HepG2 (cell line): ENCODE data around the gene WIF1. TPM values are rescaled to one million over a fixed set of nuclear protein-coding genes. Genes with fewer than 3 reads are reported as not detected.
A peak's percentile ranks its signal among the peaks of the same experiment; 100 is the strongest.

ENCODE experiments used
- ATAC-seq: fragments of 200-7000 bp; cut with Tn5 transposase; 3 replicates; pipeline ENCODE4 v1.9.1; 2020; ENCODE audit warnings: mild to moderate bottlenecking, moderate library complexity
- Bru-seq: library from RNA; stranded (reverse); fragments of 400-500 nt; gene quantifications from one replicate; lab custom pipeline; 2021; lab: Mats Ljungman, UMichigan
- BruChase-seq, 2 experiments: library from RNA; stranded (reverse); fragments of 400-500 nt; gene quantifications; one replicate each; lab custom pipeline; 2021; lab: Mats Ljungman, UMichigan
- BruUV-seq: library from RNA; stranded (reverse); fragments of 400-500 nt; replicated peaks from 2 replicates; lab custom pipeline; 2021; lab: Mats Ljungman, UMichigan
- CTCF ChIA-PET: fragments of 300-600 bp; formaldehyde crosslinking; extraction: SDS; loops from one replicate; lab custom pipeline; 2021; ENCODE audit warnings: low total read pairs, inconsistent platforms, low intra/inter-chr PET ratio; lab: Yijun Ruan, JAX
- POLR2A ChIA-PET: fragments of 350-600 bp; sonication (Branson Sonifier 250); formaldehyde crosslinking; loops from one replicate; lab custom pipeline; 2020; ENCODE audit warnings: antibody characterized with exemption, inconsistent platforms; lab: Yijun Ruan, JAX
- DNase-seq: peaks from one replicate; pipeline ENCODE4 v3.0.0-alpha.2; 2015; ENCODE audit warnings: low spot score
- FAIRE-seq: peaks from 3 replicates; lab custom pipeline; 2011; peaks lifted over from hg19 to GRCh38; lab: Jason Lieb, UNC
- H2AFZ ChIP-seq: one replicate; pipeline ENCODE4 v1.6.1; 2011; ENCODE audit warnings: low read length, inconsistent platforms
- H3K27ac ChIP-seq: fragments of 300-600 bp; 3 replicates; pipeline ENCODE4 v1.8.0; 2011; ENCODE audit warnings: mixed run types, mild to moderate bottlenecking, mixed read lengths, low read length, inconsistent platforms; ENCODE audit not compliant: insufficient read depth; ENCODE audit errors: extremely low read length
- H3K27me3 ChIP-seq, 2 experiments: fragments of 200-600 bp in 1 of 2; 2 replicates in 1 of 2; 3 replicates in 1 of 2; pipeline versions ENCODE4 v1.6.0 to v1.8.0; 2011; ENCODE audit warnings: low read length in 2 of 2, mild to moderate bottlenecking in 2 of 2, moderate library complexity in 2 of 2, inconsistent platforms in 1 of 2; ENCODE audit not compliant: insufficient read depth in 2 of 2, control insufficient read depth in 1 of 2
- H3K36me3 ChIP-seq, 2 experiments: fragments of 200-600 bp in 1 of 2; replicated peaks in 1 of 2; 2 replicates in 1 of 2; 3 replicates in 1 of 2; pipeline versions ENCODE4 v1.5.1 to v1.8.0; 2011; ENCODE audit warnings: low read length in 2 of 2, inconsistent platforms in 1 of 2; ENCODE audit not compliant: insufficient read depth in 2 of 2, control insufficient read depth in 1 of 2
- H3K4me1 ChIP-seq: 2 replicates; pipeline ENCODE4 v1.5.1; 2012; ENCODE audit warnings: low read length, inconsistent platforms; ENCODE audit not compliant: insufficient read depth
- H3K4me2 ChIP-seq: 2 replicates; pipeline ENCODE4 v1.6.0; 2011; ENCODE audit warnings: low read depth, low read length, inconsistent platforms
- H3K4me3 ChIP-seq, 3 experiments: fragments of 200-600 bp in 1 of 3; sonication (generic), shearing (Covaris generic) in 1 of 3; replicated peaks in 1 of 3; 2 replicates each; pipeline ENCODE4 v1.5.1; 2011 to 2016; ENCODE audit warnings: low read length in 3 of 3, inconsistent platforms in 2 of 3, low read depth in 2 of 3, mild to moderate bottlenecking in 2 of 3, control low read depth in 1 of 3, mixed read lengths in 1 of 3; ENCODE audit not compliant: insufficient read depth in 1 of 3
- H3K79me2 ChIP-seq: one replicate; pipeline ENCODE4 v1.6.1; 2011; ENCODE audit warnings: low read length, inconsistent platforms; ENCODE audit not compliant: insufficient read depth
- H3K9ac ChIP-seq: 2 replicates; pipeline ENCODE4 v1.6.0; 2011; ENCODE audit warnings: mild to moderate bottlenecking, low read depth, low read length, inconsistent platforms; ENCODE audit not compliant: insufficient read depth
- H3K9me3 ChIP-seq: 2 replicates; pipeline ENCODE4 v1.5.1; 2012; ENCODE audit warnings: mild to moderate bottlenecking, low read length
- H4K20me1 ChIP-seq: 2 replicates; pipeline ENCODE4 v1.6.0; 2011; ENCODE audit warnings: inconsistent platforms, mild to moderate bottlenecking, low read length, moderate library complexity; ENCODE audit not compliant: insufficient read depth
- CREB1 ChIP-seq, 2 experiments: fragments of 450-650 bp in 1 of 2; IDR thresholded peaks; 2 replicates each; pipeline ENCODE4 v1.6.1; 2016 to 2017; ENCODE audit warnings: control low read depth in 1 of 2, mild to moderate bottlenecking in 1 of 2, missing compliant biosample characterization in 1 of 2, missing genetic modification characterization in 1 of 2
- IRF2 ChIP-seq: IDR thresholded peaks from 2 replicates; pipeline ENCODE4 v1.6.1; 2018; ENCODE audit warnings: missing genetic modification reagents, missing compliant biosample characterization
- ZNF17 ChIP-seq: sonication (generic); formaldehyde crosslinking; IDR thresholded peaks from 2 replicates; pipeline ENCODE4 v1.5.0; 2020; ENCODE audit warnings: mild to moderate bottlenecking, missing genetic modification reagents
- ZNF589 ChIP-seq: sonication (generic); formaldehyde crosslinking; conservative IDR thresholded peaks from 2 replicates; pipeline ENCODE4 v1.8.0; 2022; ENCODE audit warnings: mild to moderate bottlenecking, moderate library complexity, missing genetic modification reagents
- WGBS: methylation state at CpG from one replicate; pipeline ENCODE4 v1.1.6; 2017; ENCODE audit warnings: low lambda C conversion rate; 5-methylcytosine and 5-hydroxymethylcytosine counted together
- in situ Hi-C: cut with HindIII; loops from 2 replicates; pipeline ENCODE4 v1.10.0; 2017; ENCODE audit warnings: low pct_unique_long_range_greater_than_20kb; ENCODE audit not compliant: extremely low pct_ligation_motif_present
- intact Hi-C: fragments of 100-400 bp; cut with micrococcal nuclease; formaldehyde crosslinking; loops from one replicate; pipeline ENCODE4 v1.10.0; 2022; ENCODE audit not compliant: unreplicated experiment
- long read RNA-seq, 2 experiments: library from RNA in 1 of 2; library from polyadenylated mRNA in 1 of 2; stranded (forward) in 1 of 2; unstranded in 1 of 2; transcript quantifications; one replicate each; pipeline ENCODE4 v2.0.0, GENCODE V29; 2019 to 2022
- polyA minus RNA-seq, 3 experiments: library from RNA; depleted of rRNA, polyadenylated mRNA; stranded (reverse); fragments of >200 nt; gene quantifications; 2 replicates each; pipeline ENCODE4 v1.2.3, GENCODE V29; 2011; ENCODE audit warnings: low replicate concordance in 1 of 3
- polyA plus RNA-seq, 8 experiments: library from polyadenylated mRNA; depleted of rRNA in 3 of 8; stranded (reverse) in 7 of 8; unstranded in 1 of 8; fragments of >200 nt; fragmentation: Illumina TruSeq in 4 of 8; extraction: Trizol in 4 of 8; gene quantifications; 2 replicates each; pipeline versions ENCODE4 v1.2.1 to v1.2.3, GENCODE V29; 2011 to 2016; ENCODE audit warnings: low read depth in 4 of 8, missing spikeins in 1 of 8, mixed read lengths in 1 of 8; ENCODE audit not compliant: insufficient read depth in 1 of 8
- total RNA-seq, 5 experiments: library from RNA; depleted of rRNA; stranded (reverse); fragments of >200 nt; fragmentation: Illumina TruSeq; extraction: Trizol; gene quantifications; 2 replicates each; pipeline ENCODE4 v1.2.3, GENCODE V29; 2016; ENCODE audit warnings: low read depth in 1 of 5
- TF ChIP-seq, protein P1 (sequence below): sonication (generic); formaldehyde crosslinking; IDR thresholded peaks from 2 replicates; pipeline ENCODE4 v1.4.0; 2020; ENCODE audit warnings: mild to moderate bottlenecking, missing genetic modification reagents, borderline replicate concordance
- TF ChIP-seq, protein P2 (sequence below): IDR thresholded peaks from 2 replicates; pipeline ENCODE4 v1.6.1; 2016; ENCODE audit warnings: control low read depth
- TF ChIP-seq, protein P3 (sequence below): sonication (generic); formaldehyde crosslinking; IDR thresholded peaks from 2 replicates; pipeline ENCODE4 v1.4.0; 2020; ENCODE audit warnings: missing genetic modification reagents

Gene WIF1, protein sequence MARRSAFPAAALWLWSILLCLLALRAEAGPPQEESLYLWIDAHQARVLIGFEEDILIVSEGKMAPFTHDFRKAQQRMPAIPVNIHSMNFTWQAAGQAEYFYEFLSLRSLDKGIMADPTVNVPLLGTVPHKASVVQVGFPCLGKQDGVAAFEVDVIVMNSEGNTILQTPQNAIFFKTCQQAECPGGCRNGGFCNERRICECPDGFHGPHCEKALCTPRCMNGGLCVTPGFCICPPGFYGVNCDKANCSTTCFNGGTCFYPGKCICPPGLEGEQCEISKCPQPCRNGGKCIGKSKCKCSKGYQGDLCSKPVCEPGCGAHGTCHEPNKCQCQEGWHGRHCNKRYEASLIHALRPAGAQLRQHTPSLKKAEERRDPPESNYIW
- total RNA-seq (2016; rRNA removed; fragmentation: Illumina TruSeq; extraction: Trizol) (not detected in 2 replicates), polyA plus RNA-seq (2011; rRNA removed) (not detected in 2 replicates), polyA minus RNA-seq (2011; rRNA and poly(A)+ RNA removed; ENCODE audit: low replicate concordance) (not detected in 2 replicates), Bru-seq, nascent RNA (not detected), BruChase-seq, experiment 1, labeled RNA remaining after a 6-hour chase (not detected), BruChase-seq, experiment 2, labeled RNA remaining after a 2-hour chase (percentile 3 among the genes with signal in this experiment)
- total RNA-seq (2016; cell fraction: cytosol; rRNA removed; fragmentation: Illumina TruSeq; extraction: Trizol; ENCODE audit: low read depth): not detected in 2 replicates
- total RNA-seq (2016; cell fraction: insoluble cytoplasmic fraction; rRNA removed; fragmentation: Illumina TruSeq; extraction: Trizol): not detected in 2 replicates
- not detected in 2 replicates for total RNA-seq (2016; cell fraction: membrane; rRNA removed; fragmentation: Illumina TruSeq; extraction: Trizol)
- total RNA-seq (2016; cell fraction: nucleus; rRNA removed; fragmentation: Illumina TruSeq; extraction: Trizol): not detected in 2 replicates
- not detected in 2 replicates for polyA plus RNA-seq (2011; cell fraction: cytosol; rRNA removed)
- polyA plus RNA-seq (2011; cell fraction: nucleus; rRNA removed): not detected in 2 replicates
- not detected in 2 replicates for polyA plus RNA-seq (2012)
- polyA plus RNA-seq (2016; cell fraction: cytosol; fragmentation: Illumina TruSeq; extraction: Trizol; ENCODE audit: low read depth): not detected in 2 replicates
- not detected in 2 replicates for polyA plus RNA-seq (2016; cell fraction: insoluble cytoplasmic fraction; fragmentation: Illumina TruSeq; extraction: Trizol; ENCODE audit: low read depth)
- polyA plus RNA-seq (2016; cell fraction: membrane; fragmentation: Illumina TruSeq; extraction: Trizol; ENCODE audit: low read depth): not detected in 2 replicates
- polyA plus RNA-seq (2016; cell fraction: nucleus; fragmentation: Illumina TruSeq; extraction: Trizol; ENCODE audit: insufficient read depth, low read depth): not detected in 2 replicates
- polyA minus RNA-seq (2011; cell fraction: cytosol; rRNA and poly(A)+ RNA removed): not detected in 2 replicates
- polyA minus RNA-seq (2011; cell fraction: nucleus; rRNA and poly(A)+ RNA removed): not detected in 2 replicates
- long read RNA-seq, experiment 1: 0 reads
- long read RNA-seq, experiment 2: 0 reads

DNA sequence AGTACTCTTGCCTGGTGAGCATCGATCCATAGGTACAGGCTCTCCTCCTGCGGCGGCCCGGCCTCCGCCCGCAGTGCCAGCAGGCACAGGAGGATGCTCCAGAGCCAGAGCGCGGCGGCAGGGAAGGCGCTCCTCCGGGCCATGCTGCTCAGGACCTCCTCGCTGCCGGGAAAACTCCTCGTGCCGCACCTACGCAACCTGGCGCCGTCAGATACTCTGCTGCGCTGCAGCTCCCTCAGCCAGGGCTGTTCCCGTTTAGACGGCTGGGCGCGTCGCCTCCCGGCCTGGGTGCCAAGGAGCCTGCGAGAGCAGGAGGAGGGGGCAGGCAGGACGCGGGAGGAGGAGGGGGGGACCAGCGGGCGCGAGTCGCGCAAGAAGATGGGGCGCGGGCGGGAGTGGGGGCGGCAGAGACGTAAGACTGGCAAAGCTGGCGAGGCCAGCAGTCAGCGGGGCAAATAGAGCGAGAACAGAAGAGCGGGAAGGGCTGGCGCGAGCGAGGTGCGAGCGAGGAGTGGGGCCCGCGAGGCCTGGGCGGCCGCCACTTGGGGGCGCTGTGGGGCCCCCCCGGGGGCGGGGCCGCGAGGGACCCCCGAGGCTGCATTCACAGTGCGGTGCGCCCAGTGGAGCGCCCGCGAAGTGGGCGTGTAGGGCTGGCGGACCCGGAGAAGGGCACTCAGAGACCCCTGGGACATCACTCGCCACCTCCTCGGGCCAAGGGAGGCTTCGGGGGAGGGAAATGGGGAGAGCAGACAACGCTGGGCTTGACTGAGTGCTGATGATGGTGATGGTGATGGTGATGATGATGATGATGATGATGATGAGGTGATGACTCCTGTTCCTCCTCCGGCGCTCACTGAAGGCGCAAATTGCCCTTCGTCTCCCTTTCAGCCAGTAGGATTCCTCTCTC lies at the start of gene WIF1:
Gene WIF1, minus strand, starts transcription at position 257 of the 907 bp plus-strand sequence. Its CDS starts 114 bp downstream, at position 143.
- Histone ChIP-seq H3K4me1 (no peaks in the 10 kb centered on the region), H2AFZ (no peak within 1 kb of the TSS), H3K27me3 (no peaks in the 10 kb centered on the region), H3K9me3 (no peaks in the 10 kb centered on the region), H3K4me2 (no peak within 1 kb of the TSS), H3K27ac (no peak within 1 kb of the TSS), H3K79me2 (no peaks in the 10 kb centered on the region), H3K4me3 (no peak within 1 kb of the TSS), H3K9ac (no peak within 1 kb of the TSS), H3K36me3 (no peaks in the 10 kb centered on the region), H4K20me1 (no peaks in the 10 kb centered on the region)
- ChIA-PET POLR2A (no interaction called here), CTCF (no interaction called here)
- in situ Hi-C loops (loop anchor here (5.0 kb wide), 2 partner anchors 229 to 319 kb away; no protein-coding TSS in a partner anchor), intact Hi-C loops (no loop called here)
- WGBS: 86% methylated on average over 68 of the region's 73 CpGs
- DNase-seq (no peak), ATAC-seq (no peak), FAIRE-seq (no peak)
- TF ChIP-seq, protein P1, sequence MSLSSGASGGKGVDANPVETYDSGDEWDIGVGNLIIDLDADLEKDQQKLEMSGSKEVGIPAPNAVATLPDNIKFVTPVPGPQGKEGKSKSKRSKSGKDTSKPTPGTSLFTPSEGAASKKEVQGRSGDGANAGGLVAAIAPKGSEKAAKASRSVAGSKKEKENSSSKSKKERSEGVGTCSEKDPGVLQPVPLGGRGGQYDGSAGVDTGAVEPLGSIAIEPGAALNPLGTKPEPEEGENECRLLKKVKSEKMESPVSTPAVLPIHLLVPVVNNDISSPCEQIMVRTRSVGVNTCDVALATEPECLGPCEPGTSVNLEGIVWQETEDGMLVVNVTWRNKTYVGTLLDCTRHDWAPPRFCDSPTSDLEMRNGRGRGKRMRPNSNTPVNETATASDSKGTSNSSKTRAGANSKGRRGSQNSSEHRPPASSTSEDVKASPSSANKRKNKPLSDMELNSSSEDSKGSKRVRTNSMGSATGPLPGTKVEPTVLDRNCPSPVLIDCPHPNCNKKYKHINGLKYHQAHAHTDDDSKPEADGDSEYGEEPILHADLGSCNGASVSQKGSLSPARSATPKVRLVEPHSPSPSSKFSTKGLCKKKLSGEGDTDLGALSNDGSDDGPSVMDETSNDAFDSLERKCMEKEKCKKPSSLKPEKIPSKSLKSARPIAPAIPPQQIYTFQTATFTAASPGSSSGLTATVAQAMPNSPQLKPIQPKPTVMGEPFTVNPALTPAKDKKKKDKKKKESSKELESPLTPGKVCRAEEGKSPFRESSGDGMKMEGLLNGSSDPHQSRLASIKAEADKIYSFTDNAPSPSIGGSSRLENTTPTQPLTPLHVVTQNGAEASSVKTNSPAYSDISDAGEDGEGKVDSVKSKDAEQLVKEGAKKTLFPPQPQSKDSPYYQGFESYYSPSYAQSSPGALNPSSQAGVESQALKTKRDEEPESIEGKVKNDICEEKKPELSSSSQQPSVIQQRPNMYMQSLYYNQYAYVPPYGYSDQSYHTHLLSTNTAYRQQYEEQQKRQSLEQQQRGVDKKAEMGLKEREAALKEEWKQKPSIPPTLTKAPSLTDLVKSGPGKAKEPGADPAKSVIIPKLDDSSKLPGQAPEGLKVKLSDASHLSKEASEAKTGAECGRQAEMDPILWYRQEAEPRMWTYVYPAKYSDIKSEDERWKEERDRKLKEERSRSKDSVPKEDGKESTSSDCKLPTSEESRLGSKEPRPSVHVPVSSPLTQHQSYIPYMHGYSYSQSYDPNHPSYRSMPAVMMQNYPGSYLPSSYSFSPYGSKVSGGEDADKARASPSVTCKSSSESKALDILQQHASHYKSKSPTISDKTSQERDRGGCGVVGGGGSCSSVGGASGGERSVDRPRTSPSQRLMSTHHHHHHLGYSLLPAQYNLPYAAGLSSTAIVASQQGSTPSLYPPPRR: no peak
- TF ChIP-seq ZNF589 (CRISPR knock-in tag): no peak
- no peak for TF ChIP-seq ZNF17 (CRISPR knock-in tag)
- TF ChIP-seq IRF2 (CRISPR knock-in tag): no peak
- TF ChIP-seq, protein P2, sequence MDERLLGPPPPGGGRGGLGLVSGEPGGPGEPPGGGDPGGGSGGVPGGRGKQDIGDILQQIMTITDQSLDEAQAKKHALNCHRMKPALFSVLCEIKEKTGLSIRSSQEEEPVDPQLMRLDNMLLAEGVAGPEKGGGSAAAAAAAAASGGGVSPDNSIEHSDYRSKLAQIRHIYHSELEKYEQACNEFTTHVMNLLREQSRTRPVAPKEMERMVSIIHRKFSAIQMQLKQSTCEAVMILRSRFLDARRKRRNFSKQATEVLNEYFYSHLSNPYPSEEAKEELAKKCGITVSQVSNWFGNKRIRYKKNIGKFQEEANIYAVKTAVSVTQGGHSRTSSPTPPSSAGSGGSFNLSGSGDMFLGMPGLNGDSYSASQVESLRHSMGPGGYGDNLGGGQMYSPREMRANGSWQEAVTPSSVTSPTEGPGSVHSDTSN: no peak
- TF ChIP-seq CREB1 (IDR thresholded peaks at IDR 0.05): peak; percentile 50; the same call in 1 of the 2 replicates
- no peak for TF ChIP-seq CREB1 (CRISPR knock-in tag; IDR thresholded peaks at IDR 0.05)
- TF ChIP-seq, protein P3, sequence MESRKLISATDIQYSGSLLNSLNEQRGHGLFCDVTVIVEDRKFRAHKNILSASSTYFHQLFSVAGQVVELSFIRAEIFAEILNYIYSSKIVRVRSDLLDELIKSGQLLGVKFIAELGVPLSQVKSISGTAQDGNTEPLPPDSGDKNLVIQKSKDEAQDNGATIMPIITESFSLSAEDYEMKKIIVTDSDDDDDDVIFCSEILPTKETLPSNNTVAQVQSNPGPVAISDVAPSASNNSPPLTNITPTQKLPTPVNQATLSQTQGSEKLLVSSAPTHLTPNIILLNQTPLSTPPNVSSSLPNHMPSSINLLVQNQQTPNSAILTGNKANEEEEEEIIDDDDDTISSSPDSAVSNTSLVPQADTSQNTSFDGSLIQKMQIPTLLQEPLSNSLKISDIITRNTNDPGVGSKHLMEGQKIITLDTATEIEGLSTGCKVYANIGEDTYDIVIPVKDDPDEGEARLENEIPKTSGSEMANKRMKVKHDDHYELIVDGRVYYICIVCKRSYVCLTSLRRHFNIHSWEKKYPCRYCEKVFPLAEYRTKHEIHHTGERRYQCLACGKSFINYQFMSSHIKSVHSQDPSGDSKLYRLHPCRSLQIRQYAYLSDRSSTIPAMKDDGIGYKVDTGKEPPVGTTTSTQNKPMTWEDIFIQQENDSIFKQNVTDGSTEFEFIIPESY (CRISPR knock-in tag): peak; percentile 29; the same call in 1 of the 2 replicates
- no TSS peak for BruUV-seq
